GM21786 (cell line): ENCODE results near the gene FBXO9.

ENCODE experiments used
- ATAC-seq: cut with Tn5 transposase; IDR thresholded peaks from one replicate; pipeline ENCODE4 v1.9.1; 2021; ENCODE audit not compliant: unreplicated experiment

FBXO9 gene

DNA sequence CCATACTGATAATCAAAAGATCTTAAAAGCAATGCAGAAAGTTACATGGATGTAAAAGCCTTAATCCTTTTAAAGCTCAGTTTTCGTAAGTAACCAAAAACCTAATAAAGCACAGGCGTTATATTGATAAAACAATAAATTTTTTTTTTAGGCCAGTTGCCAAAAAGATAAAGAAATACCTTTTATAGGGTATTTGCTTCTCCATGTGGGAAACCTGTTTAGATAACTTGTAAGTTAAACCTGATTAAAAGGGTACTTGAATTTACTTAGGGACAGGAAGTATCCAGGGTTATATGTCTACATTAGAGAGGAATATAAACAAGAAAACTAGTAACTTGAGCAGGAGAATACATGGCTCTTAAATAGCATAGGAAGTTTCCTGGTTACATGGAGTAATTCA, 21.1 kb downstream of the FBXO9 start:
- no peak for ATAC-seq

DNA sequence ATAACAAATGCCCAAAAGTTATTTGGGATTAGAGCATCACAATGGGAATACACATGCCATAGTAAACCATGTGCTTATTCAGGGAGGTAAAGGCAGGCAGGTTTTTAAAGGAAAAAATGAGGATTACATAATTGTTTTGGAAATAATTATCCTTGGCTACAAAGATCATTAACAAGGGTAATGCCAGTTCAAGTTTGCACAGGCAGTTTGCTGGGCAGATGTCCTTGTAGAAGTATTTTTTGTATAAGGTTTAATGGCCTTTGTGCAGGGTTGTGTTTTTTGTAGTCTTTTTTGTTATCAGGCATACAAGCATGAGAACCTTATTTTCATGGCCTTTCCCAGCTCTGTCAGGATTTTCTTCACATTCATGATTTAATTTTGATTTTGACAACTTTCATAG, 24.7 kb downstream of the FBXO9 start:
- ATAC-seq = no peak

DNA sequence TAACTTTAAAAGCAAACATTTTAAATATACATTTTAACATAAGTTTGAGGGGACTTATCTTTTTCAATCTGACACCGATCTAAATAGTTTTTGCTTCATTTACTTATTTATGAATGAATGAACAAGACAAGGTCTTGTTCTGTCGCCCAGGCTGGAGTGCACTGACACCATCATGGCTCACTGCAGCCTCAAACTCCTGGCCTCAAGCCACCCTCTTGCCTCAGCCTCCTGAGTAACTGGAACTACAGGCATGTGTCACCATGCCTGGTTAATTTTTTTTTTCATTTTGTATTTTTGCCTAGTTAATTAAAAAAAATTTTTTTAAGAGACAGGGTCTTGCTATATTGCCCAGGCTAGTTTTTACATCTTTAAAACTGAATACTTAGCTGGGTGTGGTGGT, 25.4 kb downstream of the FBXO9 start:
- no peak for ATAC-seq

DNA sequence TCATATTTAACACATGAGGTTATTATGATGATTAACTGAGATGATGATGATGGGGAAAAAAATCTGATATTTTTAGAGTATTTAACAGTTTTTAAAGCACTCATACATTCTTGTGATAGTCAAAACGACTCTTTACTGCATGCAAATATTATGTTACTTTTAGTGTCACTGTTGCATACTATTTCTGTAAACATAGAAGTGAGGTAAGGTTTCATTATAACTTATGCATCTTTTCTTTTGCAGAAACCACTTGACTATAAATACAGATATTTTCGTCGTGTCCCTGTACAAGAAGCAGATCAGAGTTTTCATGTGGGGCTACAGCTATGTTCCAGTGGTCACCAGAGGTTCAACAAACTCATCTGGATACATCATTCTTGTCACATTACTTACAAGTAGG, 30.1 kb downstream of the FBXO9 start:
- ATAC-seq = no peak

DNA sequence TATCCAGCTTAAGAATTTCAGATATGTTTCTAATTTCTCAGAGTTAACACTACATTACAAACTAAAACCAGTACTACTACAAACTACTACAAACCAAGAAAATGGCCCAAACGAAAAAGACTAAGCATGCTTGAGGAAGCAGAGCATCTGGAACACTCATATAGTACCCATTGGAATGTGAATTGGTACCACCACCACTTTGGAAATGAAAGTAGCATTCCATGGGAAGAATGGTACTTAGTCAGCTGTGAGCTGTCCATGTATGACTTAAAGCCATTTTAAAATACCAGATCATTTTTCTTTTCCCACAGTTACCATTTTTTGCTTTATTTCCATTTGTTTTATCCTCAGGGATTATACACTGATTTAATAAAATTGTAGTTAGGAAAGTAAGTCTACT, 30.5 kb downstream of the FBXO9 start:
- no peak for ATAC-seq

DNA sequence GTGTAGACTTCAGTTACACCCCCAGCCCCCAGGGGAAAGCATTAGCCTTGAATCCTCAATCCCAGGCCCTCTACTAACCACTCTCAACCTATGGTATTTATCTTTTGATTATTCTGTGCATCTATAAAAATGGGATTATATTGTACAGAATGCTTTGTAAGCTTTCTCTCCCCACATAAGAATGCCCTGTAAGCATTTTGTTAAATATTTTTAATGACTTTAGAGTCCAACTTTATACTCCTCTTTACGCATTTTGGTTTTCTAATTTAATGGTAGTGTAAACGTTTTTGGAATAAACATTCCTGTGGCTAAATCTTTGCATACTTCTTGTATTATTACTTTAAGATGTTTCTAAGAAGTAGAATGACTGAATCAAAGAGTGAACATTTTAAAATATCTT, 35.4 kb downstream of the FBXO9 start:
- no peak for ATAC-seq

DNA sequence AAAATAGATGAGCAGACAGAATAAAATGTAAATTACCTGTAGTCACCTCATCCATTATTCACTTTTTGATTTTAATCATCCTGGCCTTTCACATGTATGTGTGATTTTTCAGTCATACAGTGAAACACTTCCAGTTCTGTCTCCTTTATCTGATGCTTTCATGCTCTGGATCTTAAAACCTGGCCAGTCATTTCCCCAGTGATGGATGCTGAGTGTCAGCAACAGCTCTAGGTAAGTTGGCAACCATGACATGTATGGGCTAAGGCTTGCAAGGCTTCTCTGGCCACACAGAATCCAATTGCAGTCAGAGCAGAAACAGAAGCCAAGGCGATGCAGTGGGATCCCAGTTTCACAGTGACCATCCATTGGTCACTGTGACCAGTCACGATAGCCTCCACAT, 35.8 kb downstream of the FBXO9 start:
- no peak for ATAC-seq

DNA sequence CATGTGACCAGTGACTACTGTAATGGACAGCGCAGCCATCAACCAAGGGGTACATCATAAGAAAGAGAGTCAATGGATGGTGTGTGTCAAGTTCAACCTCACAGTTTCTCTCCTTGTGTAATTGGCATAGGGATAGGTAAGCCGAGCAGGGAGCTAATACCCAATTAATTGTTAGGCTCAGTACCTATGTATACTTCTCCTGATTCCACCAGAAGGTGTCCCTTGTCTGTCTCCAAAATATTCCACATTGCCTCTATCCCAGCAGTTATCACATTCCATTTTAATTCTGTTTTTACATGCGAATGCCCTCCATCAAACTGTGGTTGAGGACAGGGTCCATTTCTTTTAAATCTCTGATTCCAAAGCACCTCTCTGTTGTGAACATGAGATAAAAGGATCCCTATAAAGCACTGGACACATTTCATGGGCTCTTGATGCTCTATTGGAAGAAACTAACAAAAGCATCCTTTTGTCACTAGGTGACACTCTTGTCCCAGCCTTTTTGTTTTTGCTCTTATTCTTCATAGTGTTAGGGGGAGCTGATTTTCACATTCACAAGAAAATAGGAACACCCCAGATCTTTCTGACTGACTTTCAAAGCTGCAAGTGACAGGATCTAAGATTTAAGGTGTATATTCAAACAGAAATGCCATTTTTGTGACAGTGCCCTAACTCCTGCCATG, 38.9 kb downstream of the FBXO9 start:
- ATAC-seq = no peak

DNA sequence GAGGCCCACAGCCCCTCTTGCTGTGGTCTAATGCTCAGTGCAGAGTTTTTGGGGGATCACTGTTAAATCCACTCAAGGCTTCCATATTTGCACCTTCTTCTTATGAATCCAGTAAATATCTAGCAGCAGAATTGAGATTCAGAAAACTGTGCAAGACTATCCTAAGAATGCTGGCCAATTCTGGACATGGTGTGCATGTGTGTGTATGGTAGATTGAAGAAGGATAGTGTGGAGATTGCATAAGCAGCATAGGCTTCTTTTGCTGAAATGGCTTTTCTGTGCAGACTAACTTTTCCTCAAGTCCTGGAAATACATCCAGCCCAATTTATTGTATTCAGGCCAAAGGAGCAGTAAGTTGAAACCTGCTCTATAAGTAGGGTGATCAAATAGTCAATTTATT, 39.7 kb downstream of the FBXO9 start:
- ATAC-seq = no peak

DNA sequence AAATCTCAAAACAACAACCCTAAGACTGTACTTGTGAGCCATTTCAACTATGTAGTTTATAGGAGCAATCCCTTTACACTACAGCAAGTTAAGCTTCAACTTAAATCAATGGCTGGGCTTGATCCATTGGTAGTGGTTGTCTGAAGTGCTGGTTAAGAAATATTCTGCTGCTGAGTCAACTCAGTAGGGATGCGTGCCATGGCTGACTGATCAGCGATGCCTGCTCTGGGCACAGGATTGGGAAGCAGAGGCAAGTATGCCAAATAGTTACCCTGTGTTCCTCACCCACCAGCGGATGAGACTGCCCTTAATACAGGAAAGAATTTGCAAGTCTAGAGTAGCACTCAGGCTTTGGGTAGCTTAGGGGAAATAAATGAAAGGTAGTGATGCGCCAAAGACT, 41.9 kb downstream of the FBXO9 start:
- ATAC-seq = no peak

DNA sequence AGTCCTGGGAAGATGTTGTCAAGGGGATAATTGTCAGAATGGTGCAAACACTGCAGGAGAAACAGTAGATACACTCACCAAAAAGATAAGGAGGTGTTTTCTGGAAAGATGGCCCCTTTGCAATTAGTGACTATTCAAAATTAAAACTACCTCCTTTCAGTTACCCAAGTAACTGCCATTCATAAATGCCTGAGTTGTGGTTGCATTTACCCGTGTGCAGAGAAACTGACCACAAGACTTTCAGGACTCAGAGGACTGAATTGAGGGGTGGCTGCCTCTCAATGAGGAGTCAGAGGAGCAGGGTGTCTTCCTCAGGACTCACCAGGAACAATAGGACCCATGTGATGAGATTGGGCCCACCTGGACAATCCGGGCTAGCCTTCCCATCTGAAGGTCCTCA, 44.4 kb downstream of the FBXO9 start:
- ATAC-seq = peak; percentile 75

DNA sequence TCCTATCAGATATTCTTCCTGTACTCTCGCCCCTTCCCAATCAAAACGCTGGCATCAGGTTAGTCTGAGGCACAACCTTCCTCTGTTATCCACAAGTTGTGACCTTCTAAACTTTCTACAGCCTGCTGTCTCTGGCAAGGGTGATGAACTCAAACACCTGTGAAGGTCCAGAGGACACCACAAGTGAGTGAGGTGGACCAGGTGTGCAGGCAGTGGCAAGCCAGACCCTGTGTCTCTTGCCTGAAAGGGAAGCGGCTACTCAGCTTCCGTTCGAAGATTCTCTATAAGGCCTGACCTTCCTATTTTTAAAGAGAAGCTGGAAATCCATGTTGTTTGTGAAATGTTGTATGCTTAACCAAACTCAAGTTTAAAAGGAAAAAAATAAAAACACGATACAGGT, 46.7 kb downstream of the FBXO9 start:
- ATAC-seq = no peak

DNA sequence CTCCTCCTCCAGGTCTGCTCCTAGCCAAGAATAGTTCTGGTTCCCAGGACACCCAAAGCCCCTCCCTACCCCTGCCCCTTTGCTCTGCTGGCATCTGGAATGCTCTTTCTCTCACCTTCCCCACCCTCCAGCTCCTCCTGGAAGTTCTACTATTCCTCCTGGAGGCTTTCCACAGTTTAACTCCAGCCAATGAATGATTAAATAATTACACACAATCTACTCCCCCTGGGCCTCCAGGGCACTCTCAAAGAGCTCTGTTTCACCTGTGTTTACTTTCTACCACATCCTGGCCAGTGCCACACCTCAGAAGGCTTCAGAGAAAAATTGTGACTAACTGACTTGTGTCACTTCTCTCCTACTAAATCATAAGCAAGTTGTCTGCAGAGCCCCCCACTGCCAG, 47.2 kb downstream of the FBXO9 start:
- ATAC-seq = no peak

DNA sequence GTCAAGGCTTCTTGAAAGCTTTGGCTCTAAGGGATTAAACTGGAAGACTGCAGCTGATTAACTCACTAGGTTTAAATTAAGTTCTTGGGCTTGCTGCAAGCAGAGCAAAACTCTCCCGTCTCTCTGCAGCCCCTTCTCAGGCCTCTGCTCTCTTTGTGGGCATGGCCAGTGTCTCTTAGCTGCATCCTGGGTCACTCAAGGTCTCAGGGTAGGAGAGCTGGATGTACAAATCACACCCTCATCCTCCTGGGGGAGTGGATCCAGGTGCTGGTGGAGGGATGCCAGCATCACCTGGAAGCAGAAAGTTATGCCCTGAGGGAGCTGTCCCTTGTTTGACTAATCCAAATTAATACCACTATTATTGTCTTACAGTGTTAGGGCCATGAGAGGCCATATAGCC, 47.7 kb downstream of the FBXO9 start:
- ATAC-seq = no peak

DNA sequence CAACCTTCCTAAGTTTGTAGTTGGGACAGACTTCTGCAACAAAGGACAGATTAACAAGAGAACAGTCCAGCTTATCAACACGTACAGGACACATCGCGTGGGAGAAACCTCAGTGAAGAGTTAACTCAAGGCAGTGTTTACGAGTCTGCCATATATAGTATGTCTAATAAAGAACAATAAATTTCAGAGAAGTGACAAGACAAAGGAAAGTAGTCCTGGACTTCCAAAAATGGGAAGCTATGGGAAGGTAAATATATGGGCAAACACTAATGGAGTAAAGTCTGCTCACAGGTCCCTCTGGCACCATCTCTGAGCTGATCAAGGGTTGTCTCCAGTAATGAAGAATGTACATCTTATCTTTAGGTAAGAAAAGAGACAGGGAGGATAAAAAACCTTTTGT, 48.5 kb downstream of the FBXO9 start:
- no peak for ATAC-seq

DNA sequence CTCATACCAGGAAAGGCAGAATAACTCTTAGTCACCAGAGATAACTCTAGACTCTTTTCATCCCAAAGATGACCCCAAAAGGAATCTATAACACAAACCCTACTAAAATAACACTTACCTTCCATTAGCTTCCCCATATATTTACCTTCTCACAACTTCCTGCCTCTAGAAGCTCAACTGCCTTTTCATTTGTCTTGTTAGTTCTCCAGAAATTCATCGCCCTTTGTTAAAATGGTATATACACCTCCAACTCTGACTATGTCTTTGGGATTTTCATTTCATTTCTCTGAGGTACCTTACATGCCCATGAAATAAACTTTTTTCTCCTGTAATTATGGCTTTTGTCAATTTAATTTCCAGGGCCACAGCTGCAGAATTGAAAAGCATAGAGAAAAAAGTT, 49.9 kb downstream of the FBXO9 start:
- no peak for ATAC-seq

DNA sequence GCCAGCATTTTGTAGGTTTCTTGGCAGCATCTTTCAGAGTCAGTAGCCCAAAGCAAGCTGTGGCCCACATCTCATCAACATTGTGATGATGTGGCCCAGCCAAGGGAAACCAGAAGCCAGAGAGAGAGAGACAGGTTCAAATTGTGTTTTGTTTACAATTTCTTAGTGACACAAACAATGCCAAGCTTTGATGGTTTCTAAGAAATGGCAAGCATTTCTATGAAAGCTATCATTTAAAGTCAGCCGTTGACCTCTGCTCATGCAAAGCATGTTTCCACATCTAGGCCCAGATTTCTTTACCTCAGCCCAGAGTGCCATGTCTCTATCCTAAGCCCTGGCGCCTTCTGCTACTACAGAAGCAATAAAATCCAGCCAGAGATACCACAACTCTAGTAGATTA, 50.5 kb downstream of the FBXO9 start:
- ATAC-seq = no peak

DNA sequence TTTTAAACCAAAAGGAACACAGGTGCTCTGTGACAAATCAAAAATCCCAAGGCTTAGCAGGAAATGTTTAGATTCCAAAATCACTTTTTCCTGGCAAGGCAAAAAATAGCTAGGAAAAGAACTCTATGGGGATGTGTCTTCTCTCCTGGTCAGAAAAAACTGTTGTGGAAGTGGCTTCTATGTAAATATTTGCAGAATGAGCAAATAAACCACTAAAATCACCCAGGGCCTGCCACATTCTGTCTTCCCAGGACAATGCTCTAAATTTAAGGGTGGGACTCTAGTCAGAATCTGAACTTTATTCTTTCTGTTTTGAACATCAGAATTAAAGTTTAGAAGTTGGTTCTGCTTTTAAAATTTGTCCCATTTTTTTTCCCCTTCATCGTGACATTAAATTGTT, 54.1 kb downstream of the FBXO9 start:
- no peak for ATAC-seq

DNA sequence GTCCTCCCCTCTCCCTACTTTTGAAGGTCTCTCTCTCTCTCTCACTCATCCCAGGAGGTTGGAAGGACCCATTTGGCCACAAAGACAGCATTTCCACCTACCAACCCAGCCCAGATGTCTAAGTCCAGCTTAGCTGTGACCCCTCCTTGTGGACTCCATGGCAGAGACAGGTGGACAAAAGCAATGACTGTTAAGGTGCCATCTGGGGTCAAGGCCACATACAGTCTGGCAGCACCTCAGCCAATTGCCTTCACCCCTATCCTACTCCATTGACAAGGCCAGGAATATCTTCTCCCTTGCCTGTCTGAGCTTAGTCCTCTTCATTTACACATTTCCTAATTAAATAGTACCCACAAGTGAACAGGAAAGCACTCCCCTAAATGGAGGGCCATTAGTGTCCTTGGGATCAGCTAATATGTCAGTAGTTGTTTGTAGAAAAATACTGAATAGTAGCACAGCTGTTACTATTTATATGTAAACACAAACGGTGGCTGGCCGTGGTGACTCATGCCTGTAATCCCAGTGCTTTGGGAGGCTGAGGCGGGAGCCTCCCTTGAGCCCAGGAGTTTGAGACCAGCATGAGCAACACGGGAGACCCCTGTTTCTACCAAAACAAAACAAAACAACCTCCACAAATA, 54.7 kb downstream of the FBXO9 start:
- ATAC-seq = no peak

DNA sequence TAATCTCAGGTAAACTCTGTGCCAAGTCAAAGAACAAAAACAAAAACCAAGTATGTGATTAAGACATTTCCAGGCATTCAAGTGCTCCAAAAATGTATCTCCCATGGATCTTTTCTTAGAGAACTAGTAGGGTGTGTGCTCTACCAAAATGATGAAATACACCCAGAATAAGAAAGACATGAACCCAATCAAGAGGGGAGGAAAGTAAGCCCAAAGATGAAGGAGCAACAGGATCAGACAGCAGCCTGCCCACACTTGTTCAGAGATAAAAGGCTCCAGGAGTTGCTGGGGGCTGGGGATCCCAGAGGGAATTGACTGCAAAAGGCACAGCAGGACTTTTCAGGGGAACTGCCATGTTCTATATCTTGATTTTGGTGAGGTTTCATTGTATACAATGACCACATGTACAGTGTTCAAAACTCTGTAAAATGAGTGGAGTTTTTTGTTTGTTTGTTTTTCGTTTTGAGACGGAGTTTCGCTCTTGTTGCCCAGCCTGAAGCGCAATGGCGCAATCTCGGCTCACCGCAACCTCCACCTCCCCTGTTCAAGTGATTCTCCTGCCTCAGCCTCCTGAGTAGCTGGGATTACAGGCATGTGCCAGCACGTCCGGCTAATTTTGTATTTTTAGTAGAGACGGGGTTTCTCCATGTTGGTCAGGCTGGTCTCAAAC, 59.1 kb downstream of the FBXO9 start:
- ATAC-seq = no peak

DNA sequence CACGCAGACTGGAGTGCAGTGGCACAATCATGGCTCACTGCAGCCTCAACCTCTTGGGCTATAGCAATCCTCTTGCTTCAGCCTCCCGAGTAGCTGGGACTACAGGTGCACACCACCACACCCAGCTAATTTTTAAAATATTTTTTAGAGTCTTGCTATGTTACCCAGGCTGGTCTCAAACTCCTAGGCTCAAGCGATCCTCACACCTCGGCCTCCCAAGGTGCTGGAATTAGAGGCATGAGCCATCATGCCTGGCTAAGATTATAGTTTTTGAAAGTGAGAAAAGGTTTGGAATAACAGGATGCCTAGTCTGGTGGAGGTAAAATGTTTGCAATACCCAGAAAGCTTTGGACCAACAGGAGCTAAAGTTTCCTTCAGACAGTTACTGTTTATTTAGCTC, 60.1 kb downstream of the FBXO9 start:
- ATAC-seq = no peak

DNA sequence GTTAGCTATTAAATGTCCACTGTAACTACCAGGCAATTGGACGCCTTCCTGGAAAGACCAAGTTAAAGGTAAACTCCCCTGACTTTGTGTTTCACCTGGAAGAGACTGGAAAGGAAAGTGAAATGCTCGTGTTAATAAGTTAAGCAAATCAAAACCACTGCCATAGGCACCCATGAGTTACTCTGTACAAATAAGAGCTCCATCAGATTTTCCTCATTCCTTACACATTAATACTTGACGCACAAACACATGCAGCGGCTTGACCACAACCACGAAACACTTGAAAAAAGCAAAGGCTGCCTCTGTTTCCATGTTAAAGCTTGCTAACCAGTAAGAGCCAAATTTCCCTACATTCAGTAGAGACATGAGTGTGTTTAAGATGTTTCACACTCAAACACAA, 63.6 kb downstream of the FBXO9 start:
- ATAC-seq = no peak
